DOHH2 (cell line): ENCODE data around the gene FPGT.

Source experiments
- CTCF ChIP-seq: fragments of 200-600 bp; sonication (generic); IDR thresholded peaks from one replicate; pipeline ENCODE4 v1.5.1; 2014; ENCODE audit warnings: antibody characterized with exemption, mild to moderate bottlenecking, low read depth, low read length; ENCODE audit not compliant: poor library complexity, severe bottlenecking
- EZH2phosphoT487 ChIP-seq: fragments of 200-600 bp; sonication (generic); IDR thresholded peaks from 2 replicates; pipeline ENCODE4 v1.6.1; 2017; ENCODE audit warnings: borderline replicate concordance, mild to moderate bottlenecking, antibody characterized with exemption, low read length, moderate library complexity, mixed read lengths

GRCh38 chr1:74222701-74223100 lies 24.7 kb downstream of the FPGT start:
- TF ChIP-seq CTCF = no peak
- no peak for TF ChIP-seq EZH2phosphoT487
